AG04450 (cell line): ENCODE measurements around the gene TBX21. TPM values are rescaled to one million over a fixed set of nuclear protein-coding genes. Genes with fewer than 3 reads are reported as not detected.

Experiments used
- CTCF ChIA-PET: fragments of 300-600, 350-600 bp; formaldehyde crosslinking; extraction: SDS; loops from one replicate; lab custom pipeline; 2022; ENCODE audit warnings: antibody characterized with exemption, inconsistent platforms; lab: Charles Lee
- POLR2A ChIA-PET: fragments of 350-600 bp; formaldehyde crosslinking; extraction: SDS; loops from one replicate; lab custom pipeline; 2021; ENCODE audit warnings: antibody characterized with exemption, inconsistent platforms; lab: Yijun Ruan, JAX
- DNase-seq: peaks from one replicate; pipeline ENCODE4 v3.0.0-alpha.2; 2011; ENCODE audit warnings: low read depth, low spot score
- H3K27ac ChIP-seq: one replicate; pipeline ENCODE4 v1.5.1; 2012; ENCODE audit warnings: low read depth, low read length, control low read depth
- H3K27me3 ChIP-seq: one replicate; pipeline ENCODE4 v1.6.0; 2012; ENCODE audit warnings: low read length; ENCODE audit not compliant: control insufficient read depth, insufficient read depth
- H3K4me3 ChIP-seq: 2 replicates; pipeline ENCODE4 v1.5.1; 2011; ENCODE audit warnings: mild to moderate bottlenecking, low read depth, low read length, control low read depth
- H3K9me3 ChIP-seq: 2 replicates; pipeline ENCODE4 v1.5.1; 2012; ENCODE audit warnings: low read length; ENCODE audit not compliant: control insufficient read depth, insufficient read depth
- polyA plus RNA-seq: library from polyadenylated mRNA; depleted of rRNA; stranded (reverse); fragments of >200 nt; gene quantifications from 2 replicates; pipeline ENCODE4 v1.2.3, GENCODE V29; 2011
- TF ChIP-seq, protein P1 (sequence below): IDR thresholded peaks from 2 replicates; pipeline ENCODE4 v1.5.1; 2011; ENCODE audit warnings: low read depth, low read length, control low read depth, inconsistent platforms

The TBX21 gene
- polyA plus RNA-seq, 1 experiment: not detected

GRCh38 chr17:47695429-47696376, 37.3 kb upstream of the TBX21 start:
- ChIA-PET POLR2A (interaction anchor here (1.2 kb wide), 1 partner anchor 17 kb away, joined by 5 read pairs; no protein-coding TSS in a partner anchor), CTCF (interaction anchor here (0.7 kb wide), 1 partner anchor 128 kb away, joined by 4 read pairs; no protein-coding TSS in a partner anchor)
- TF ChIP-seq, protein P1, sequence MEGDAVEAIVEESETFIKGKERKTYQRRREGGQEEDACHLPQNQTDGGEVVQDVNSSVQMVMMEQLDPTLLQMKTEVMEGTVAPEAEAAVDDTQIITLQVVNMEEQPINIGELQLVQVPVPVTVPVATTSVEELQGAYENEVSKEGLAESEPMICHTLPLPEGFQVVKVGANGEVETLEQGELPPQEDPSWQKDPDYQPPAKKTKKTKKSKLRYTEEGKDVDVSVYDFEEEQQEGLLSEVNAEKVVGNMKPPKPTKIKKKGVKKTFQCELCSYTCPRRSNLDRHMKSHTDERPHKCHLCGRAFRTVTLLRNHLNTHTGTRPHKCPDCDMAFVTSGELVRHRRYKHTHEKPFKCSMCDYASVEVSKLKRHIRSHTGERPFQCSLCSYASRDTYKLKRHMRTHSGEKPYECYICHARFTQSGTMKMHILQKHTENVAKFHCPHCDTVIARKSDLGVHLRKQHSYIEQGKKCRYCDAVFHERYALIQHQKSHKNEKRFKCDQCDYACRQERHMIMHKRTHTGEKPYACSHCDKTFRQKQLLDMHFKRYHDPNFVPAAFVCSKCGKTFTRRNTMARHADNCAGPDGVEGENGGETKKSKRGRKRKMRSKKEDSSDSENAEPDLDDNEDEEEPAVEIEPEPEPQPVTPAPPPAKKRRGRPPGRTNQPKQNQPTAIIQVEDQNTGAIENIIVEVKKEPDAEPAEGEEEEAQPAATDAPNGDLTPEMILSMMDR: no peak
- no peak for DNase-seq
- no peaks in the 10 kb centered on the region for H3K27me3 ChIP-seq
- no peaks in the 10 kb centered on the region for H3K9me3 ChIP-seq
- peak overlapping the region; percentile 11 for H3K27ac ChIP-seq
- peak overlapping the region; percentile 65 for H3K4me3 ChIP-seq

- H3K27ac ChIP-seq: no peak overlapping the region
- H3K27me3 ChIP-seq: no peaks in the 10 kb centered on the region
- TF ChIP-seq, protein P1: no peak
- no peak overlapping the region for H3K4me3 ChIP-seq
- CTCF ChIA-PET: interaction anchor here (0.7 to 3.6 kb wide), 2 partner anchors 11 to 14 kb away, joined by 4 to 19 read pairs; no protein-coding TSS in a partner anchor
- POLR2A ChIA-PET: interaction anchor here (0.6 kb wide), 1 partner anchor 42 kb away, joined by 4 read pairs; no protein-coding TSS in a partner anchor
- H3K9me3 ChIP-seq: no peaks in the 10 kb centered on the region
- no peak for DNase-seq
These were observed 36.1 kb upstream of the TBX21 start for GRCh38 chr17:47696717-47697642.

DNA sequence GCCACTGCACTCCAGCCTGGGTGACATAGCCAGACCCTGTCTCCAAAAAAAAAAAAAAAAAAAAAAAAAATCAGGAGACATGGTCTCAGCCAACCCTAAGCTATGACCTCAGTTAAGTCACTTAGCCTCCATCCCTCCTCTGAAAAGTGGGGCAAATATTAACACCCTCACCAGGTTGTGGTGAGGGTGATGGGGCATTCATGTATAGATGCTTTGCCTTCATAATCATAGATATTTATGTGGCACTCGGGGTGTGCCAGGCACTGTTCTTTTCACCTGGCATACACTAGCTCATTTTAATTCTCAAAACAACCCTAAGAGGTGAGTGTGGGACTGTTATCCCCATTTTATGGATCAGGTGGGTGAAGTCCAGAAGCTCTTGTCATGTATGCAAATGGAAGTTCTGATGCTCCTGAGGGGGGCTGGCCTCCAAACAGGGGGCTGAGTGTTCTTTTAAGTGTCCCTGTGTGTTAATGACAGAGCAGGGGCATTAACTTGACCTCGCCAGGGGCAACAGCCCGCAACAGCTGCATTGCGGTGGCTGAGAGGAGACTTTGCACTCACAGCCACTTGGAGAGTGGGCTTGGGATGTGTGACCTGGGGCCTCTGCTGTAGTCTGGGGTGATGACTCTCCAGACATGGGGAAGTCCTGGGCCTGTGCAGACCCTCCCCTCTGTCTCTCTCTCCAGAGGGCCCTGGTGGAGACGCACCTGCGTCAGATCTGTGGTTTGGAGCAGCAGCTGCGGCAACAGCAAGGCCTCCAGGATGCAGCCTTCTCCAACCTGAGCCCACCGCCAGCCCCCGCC, 34.9 kb upstream of the TBX21 start:
- Histone ChIP-seq H3K27ac (no peak overlapping the region), H3K9me3 (no peaks in the 10 kb centered on the region), H3K4me3 (no peak overlapping the region), H3K27me3 (no peaks in the 10 kb centered on the region)
- ChIA-PET POLR2A (interaction anchor here (0.7 kb wide), 1 partner anchor 111 kb away, joined by 3 read pairs; no protein-coding TSS in a partner anchor), CTCF (interaction anchor here (0.7 to 3.6 kb wide), 6 partner anchors 9 to 104 kb away, joined by 3 to 19 read pairs (median 4); no protein-coding TSS in a partner anchor)
- no peak for DNase-seq
- TF ChIP-seq, protein P1: no peak

- Histone ChIP-seq H3K4me3 (no peak overlapping the region), H3K27ac (no peak overlapping the region), H3K9me3 (no peaks in the 10 kb centered on the region; the same call in 1 of the 2 replicates), H3K27me3 (no peaks in the 10 kb centered on the region)
- no peak for DNase-seq
- POLR2A ChIA-PET: no interaction called here
- CTCF ChIA-PET: interaction anchor here (0.6 to 3.6 kb wide), 7 partner anchors 9 to 195 kb away, joined by 3 to 19 read pairs (median 4); no protein-coding TSS in a partner anchor
- TF ChIP-seq, protein P1: peak; percentile 88
These were observed 34.1 kb upstream of the TBX21 start for GRCh38 chr17:47698749-47699535.
